CD1c-positive myeloid dendritic cell (primary cell): ENCODE measurements around the gene AMY1A.
"Not testable (repeated sequence)": the region's sequence is repeated elsewhere in the genome, so short reads cannot be mapped to it uniquely, and the experiment has no call there.

ENCODE experiments used
- DNase-seq: peaks from one replicate; pipeline ENCODE4 v3.0.0-alpha.2; 2016; ENCODE audit errors: extremely low spot score

Gene AMY1A

DNA sequence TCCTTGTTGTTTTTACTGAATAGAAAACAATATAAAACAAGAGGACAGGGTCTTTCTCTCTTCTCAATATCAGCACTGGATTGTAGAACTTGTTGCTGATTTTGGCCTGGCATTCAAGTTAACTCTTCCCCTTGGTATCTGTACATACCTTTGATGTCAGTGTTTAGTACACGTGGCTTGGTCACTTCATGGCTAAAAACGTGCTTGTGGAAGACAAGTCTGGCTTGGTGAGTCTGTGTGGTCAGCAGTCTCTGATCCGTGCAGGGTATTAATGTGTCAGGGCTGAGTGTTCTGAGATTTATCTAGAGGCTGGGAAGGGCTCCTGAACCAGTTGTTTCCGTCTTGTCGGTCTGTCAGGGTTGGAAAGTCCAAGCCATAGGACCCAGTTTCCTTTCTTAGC lies at the start of gene AMY1A:
AMY1A (plus strand) TSS at position 301 of the 400 bp plus-strand sequence. CDS start 571 bp downstream, outside the sequence.
- DNase-seq = not testable (repeated sequence)

DNA sequence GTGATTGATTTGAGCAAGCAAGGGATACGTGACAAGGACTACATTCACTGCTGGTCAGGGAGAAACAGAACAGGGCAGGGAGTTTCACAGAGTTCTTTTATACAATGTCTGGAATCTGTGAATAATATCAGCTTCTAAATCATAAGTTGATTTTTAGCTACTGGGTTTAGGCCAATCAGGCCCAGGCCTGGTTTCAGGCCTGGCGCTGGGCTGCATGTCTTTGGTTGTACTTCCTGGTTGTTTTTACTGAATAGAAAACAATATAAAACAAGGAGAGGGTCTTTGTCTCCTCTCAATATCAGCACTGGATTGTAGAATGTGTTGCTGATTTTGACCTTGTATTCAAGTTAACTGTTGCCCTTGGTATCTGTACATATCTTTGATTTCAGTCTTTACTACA lies 39.2 kb upstream of the AMY1A start:
- no peak for DNase-seq

DNA sequence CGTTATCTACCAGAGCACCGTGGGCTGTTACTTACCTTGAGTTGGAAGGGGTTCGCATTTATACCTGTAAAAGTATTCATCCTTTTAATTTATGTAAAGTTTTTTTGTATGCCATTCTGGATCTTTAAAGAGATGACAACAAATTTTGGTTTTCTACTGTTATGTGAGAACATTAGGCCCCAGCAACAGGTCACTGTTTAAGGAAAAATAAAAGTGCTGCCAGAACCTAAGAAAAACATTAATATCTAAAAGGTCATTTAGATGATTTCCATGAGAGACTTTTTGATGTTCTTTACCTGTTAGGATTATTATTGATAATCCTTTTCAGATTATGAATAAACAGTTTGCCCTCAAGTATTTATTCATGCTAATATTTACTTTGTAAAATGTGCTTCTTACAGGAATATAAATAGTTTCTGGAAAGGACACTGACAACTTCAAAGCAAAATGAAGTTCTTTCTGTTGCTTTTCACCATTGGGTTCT lies 38.5 kb upstream of the AMY1A start, which contains the start of gene AMY2A:
AMY2A (plus strand) TSS at position 434 of the 484 bp plus-strand sequence; CDS start at position 448, 14 bp downstream.
- not testable (repeated sequence) for DNase-seq

DNA sequence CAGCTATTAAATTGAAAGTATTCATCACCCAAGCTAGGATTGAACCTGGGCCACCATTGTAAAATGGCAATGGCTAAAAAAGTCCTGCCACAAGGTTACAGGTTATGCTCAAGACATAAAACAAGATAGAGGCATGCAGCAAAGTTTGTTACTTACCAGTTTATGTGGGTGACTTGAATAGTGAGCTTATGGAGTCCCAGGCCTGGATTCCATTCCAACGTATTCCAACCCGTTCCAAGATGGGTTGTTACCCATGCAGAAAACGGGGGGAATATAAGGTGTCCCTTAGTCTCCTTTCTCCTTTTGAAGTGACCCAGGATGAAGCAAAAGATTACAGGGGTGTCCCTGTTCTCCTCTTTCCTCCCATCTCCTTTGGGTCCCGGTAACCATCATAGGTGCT lies 28.1 kb upstream of the AMY1A start:
- DNase-seq = not testable (repeated sequence)

DNA sequence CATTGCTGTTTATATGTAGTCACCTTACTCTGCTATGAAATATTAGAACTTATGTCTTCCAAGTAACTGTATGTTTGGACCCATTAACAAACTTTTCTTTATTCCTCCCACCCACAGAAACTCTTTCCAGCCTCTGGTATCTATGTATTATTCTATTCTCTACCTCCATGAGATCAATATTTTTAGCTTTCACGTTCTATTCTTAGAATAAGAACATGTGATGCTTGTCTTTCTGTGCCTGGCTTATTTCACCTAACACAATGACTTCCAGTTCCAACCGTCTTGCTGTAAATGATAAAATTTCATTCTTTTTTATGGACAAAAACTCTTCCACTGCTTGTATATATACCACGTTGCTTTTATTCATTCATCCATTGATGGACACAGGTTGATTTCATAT lies 14.4 kb upstream of the AMY1A start:
- not testable (repeated sequence) for DNase-seq

DNA sequence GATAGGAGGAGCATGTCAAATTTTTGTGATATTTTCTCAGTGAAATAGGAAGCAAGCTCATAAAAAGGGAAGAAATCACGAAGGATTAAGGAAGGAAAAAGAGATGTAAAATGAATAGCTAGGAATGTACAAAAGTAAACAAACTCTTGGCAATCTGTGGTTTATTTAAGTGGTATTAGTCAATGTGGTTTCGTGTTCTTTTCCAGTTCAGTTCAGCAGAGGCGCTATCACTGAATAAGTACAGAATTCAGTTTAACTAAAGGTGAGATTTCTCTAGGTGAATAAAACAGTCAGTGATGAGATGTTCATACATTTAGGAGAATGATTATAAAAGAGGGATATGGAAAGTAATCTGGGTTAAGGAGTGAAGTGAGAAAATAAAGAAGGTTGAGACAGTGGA lies 11.7 kb upstream of the AMY1A start:
- not testable (repeated sequence) for DNase-seq

DNA sequence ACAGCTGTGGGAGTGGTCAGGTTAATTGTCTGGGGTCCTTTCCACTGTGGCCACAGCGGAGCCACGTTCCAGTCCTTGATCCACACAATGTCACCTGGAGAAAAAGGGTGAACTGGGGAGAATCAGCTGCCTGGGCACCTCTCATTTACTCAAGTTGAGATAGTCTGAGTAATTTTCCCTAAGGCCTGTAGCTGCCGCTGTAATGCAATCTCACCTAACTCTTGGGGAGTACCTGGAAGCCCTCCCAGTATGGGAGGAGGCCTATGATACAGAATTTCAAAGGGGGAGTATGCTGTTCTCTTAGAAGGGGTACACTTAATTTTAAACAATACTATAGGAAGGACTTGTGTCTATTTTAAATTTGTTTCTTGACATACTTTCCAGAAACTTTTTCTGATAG lies 5.3 kb upstream of the AMY1A start:
- DNase-seq = not testable (repeated sequence)

DNA sequence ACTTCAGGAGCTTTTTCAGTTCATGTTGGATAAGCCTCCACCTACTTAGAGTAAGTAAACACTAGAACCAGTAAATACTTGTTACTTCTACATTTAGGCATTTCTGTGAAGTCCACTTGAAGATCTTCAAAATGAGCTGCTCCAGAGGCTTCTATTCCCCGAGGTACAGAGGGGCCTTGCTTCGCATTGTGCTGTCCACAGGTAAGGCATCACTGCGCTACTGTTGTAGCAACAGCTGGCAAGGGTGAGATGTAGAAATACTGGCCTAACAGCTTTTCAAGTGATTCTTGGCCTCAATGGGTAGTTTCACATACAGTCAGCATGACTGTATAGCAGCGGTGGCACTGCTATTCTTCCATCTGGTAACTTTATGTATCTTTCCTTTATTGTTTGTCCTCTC lies 4.7 kb upstream of the AMY1A start:
- not testable (repeated sequence) for DNase-seq

DNA sequence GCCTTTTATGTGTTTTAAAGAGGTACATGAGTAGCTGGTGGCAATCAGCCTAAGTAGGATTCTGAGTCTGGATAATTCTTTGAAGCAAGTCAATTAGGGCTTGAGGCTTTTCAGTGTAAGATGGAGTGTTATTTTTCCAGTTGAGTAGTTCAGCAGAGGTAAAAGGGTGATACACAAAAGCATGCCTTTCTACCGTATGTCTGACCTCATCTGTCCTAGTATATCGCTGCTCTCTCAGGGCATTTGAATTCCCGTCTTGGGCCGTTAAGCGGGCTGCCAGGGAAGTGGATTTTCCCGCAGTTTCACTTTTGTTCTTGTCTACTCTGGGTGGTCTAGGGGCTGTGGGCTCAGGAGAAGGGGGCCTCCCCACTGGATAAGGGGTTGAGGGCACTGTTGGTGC lies 1.4 kb upstream of the AMY1A start:
- not testable (repeated sequence) for DNase-seq

DNA sequence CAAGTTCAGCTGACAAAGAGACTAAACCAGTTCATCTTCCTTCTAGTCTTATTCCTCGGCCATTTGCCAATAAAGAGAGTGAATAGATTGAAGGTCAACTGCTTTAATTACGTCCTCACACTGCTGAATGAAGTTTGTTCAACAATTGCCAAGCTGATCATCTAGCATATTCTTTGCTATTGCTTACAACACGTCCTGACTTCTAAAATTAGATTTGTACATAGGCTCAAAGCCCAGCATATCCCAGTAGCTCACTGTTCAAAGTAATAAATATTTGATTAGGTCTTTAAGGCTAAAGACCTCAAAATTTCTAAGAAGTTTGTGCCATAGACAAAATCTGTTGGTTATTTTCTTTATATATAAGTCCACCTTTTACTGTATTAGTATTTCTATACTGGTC lies 20.8 kb downstream of the AMY1A start:
- DNase-seq = not testable (repeated sequence)

DNA sequence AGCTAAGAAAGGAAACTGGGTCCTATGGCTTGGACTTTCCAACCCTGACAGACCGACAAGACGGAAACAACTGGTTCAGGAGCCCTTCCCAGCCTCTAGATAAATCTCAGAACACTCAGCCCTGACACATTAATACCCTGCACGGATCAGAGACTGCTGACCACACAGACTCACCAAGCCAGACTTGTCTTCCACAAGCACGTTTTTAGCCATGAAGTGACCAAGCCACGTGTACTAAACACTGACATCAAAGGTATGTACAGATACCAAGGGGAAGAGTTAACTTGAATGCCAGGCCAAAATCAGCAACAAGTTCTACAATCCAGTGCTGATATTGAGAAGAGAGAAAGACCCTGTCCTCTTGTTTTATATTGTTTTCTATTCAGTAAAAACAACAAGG lies 40.5 kb downstream of the AMY1A start, which contains the start of gene AMY1B:
AMY1B (minus strand) TSS at position 101 of the 400 bp plus-strand sequence. CDS start 571 bp downstream, outside the sequence.
- DNase-seq = not testable (repeated sequence)

DNA sequence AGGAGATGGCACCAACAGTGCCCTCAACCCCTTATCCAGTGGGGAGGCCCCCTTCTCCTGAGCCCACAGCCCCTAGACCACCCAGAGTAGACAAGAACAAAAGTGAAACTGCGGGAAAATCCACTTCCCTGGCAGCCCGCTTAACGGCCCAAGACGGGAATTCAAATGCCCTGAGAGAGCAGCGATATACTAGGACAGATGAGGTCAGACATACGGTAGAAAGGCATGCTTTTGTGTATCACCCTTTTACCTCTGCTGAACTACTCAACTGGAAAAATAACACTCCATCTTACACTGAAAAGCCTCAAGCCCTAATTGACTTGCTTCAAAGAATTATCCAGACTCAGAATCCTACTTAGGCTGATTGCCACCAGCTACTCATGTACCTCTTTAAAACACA lies 41.9 kb downstream of the AMY1A start:
- not testable (repeated sequence) for DNase-seq

DNA sequence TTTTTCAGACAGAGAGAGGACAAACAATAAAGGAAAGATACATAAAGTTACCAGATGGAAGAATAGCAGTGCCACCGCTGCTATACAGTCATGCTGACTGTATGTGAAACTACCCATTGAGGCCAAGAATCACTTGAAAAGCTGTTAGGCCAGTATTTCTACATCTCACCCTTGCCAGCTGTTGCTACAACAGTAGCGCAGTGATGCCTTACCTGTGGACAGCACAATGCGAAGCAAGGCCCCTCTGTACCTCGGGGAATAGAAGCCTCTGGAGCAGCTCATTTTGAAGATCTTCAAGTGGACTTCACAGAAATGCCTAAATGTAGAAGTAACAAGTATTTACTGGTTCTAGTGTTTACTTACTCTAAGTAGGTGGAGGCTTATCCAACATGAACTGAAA lies 45.1 kb downstream of the AMY1A start:
- not testable (repeated sequence) for DNase-seq

DNA sequence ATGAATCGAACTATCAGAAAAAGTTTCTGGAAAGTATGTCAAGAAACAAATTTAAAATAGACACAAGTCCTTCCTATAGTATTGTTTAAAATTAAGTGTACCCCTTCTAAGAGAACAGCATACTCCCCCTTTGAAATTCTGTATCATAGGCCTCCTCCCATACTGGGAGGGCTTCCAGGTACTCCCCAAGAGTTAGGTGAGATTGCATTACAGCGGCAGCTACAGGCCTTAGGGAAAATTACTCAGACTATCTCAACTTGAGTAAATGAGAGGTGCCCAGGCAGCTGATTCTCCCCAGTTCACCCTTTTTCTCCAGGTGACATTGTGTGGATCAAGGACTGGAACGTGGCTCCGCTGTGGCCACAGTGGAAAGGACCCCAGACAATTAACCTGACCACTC lies 45.7 kb downstream of the AMY1A start:
- DNase-seq = not testable (repeated sequence)

DNA sequence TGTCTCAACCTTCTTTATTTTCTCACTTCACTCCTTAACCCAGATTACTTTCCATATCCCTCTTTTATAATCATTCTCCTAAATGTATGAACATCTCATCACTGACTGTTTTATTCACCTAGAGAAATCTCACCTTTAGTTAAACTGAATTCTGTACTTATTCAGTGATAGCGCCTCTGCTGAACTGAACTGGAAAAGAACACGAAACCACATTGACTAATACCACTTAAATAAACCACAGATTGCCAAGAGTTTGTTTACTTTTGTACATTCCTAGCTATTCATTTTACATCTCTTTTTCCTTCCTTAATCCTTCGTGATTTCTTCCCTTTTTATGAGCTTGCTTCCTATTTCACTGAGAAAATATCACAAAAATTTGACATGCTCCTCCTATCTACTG lies 52.1 kb downstream of the AMY1A start:
- not testable (repeated sequence) for DNase-seq

DNA sequence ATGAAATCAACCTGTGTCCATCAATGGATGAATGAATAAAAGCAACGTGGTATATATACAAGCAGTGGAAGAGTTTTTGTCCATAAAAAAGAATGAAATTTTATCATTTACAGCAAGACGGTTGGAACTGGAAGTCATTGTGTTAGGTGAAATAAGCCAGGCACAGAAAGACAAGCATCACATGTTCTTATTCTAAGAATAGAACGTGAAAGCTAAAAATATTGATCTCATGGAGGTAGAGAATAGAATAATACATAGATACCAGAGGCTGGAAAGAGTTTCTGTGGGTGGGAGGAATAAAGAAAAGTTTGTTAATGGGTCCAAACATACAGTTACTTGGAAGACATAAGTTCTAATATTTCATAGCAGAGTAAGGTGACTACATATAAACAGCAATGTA lies 54.8 kb downstream of the AMY1A start:
- DNase-seq = not testable (repeated sequence)
